ENCODE measurements around the gene TIMP4. TPM values are rescaled to one million over a fixed set of nuclear protein-coding genes. Genes with fewer than 3 reads are reported as not detected.

TIMP4 gene
- total and polyA plus RNA-seq, 7 donors = 3.5 to 25.0 (median 10.2) TPM

DNA sequence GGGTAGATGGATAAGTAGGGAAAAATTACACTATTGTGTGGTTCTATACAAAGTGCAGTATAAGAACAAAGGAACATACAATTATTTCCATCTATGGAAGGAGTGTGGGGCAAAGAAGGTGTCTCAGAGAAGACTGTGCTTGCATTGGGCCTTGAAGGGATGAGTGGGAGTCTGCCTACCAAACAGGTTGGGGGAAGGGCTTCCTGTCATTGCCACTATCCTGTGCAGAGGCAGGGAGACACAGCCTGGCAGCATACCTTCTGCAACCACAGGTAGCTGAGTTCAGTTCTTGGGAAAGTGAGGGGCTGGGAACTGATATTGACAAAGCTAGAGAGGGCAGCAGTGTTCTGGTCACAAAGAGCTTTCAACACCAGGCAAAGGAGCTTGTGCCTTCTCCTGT is 3.4 kb downstream of the TIMP4 start:
- Histone ChIP-seq H3K9me3 (no peaks in the 10 kb centered on the region), H3K27me3 (peaks cover 0 to 25% (median 4%) of the 10 kb centered on the region in 3 donors), H3K4me3 (no peak overlapping the region), H3K4me1 (peaks cover 0 to 14% (median 9%) of the 10 kb centered on the region in 4 donors), H3K27ac (no peak overlapping the region), H3K36me3 (no peaks in the 10 kb centered on the region)
- DNase-seq = no peak
- intact Hi-C loops (cut with DNase I) = no loop called here
- no peak for TF ChIP-seq CTCF (IDR thresholded peaks at IDR 0.05)
- no peak for TF ChIP-seq POLR2A (IDR thresholded peaks at IDR 0.05)
- TF ChIP-seq POLR2AphosphoS5 (IDR thresholded peaks at IDR 0.05) = no peak
- TF ChIP-seq EP300 (IDR thresholded peaks at IDR 0.05) = no peak

- H3K4me3 ChIP-seq = no peak overlapping the region
- intact Hi-C loops (cut with DNase I) = no loop called here
- peaks cover 0 to 10% (median 7%) of the 10 kb centered on the region in 4 donors for H3K4me1 ChIP-seq
- DNase-seq = no peak
- WGBS, 2 donors = 81 to 86% methylated on average over 1 of the region's 1 CpG
- no peaks in the 10 kb centered on the region for H3K9me3 ChIP-seq
- H3K27ac ChIP-seq = no peak overlapping the region
- TF ChIP-seq POLR2AphosphoS5 (IDR thresholded peaks at IDR 0.05) = no peak
- no peak for TF ChIP-seq CTCF (IDR thresholded peaks at IDR 0.05)
- TF ChIP-seq EP300 (IDR thresholded peaks at IDR 0.05) = no peak
- TF ChIP-seq POLR2A (IDR thresholded peaks at IDR 0.05) = no peak
- H3K27me3 ChIP-seq = peaks cover 0 to 22% (median 4%) of the 10 kb centered on the region in 3 donors
- no peaks in the 10 kb centered on the region for H3K36me3 ChIP-seq
These were observed 4.6 kb downstream of the TIMP4 start for GRCh38 chr3:12154151-12154550.

DNA sequence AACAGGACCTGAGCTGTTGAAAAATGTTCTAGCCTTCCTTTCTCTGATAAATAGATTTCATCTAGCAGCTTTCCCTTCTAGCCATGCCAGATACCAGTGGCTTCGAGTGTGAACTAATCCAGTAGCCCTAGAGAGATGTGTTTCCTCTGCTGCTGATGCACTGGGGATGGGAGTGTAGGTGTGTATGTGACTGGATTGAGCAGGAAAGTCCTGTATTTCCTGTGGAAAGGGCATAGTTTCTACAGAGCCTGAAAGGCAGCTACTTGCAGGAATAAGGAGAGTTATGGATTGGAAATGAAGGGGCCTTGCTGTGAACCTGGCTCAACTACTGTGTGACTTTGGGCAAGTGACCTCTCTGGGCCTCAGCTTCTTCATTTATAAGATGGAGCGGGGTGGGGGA is 8.6 kb downstream of the TIMP4 start:
- peaks cover 0 to 3% (median 1%) of the 10 kb centered on the region in 4 donors for H3K4me1 ChIP-seq
- H3K4me3 ChIP-seq = no peak overlapping the region
- H3K27me3 ChIP-seq = no peaks in the 10 kb centered on the region
- WGBS, 2 donors = 86 to 90% methylated on average over 2 of the region's 2 CpGs
- intact Hi-C loops (cut with DNase I) = no loop called here
- no peak overlapping the region for H3K27ac ChIP-seq
- DNase-seq = no peak
- H3K36me3 ChIP-seq = no peaks in the 10 kb centered on the region
- TF ChIP-seq EP300 (IDR thresholded peaks at IDR 0.05) = no peak
- TF ChIP-seq POLR2A (IDR thresholded peaks at IDR 0.05) = no peak
- H3K9me3 ChIP-seq = no peaks in the 10 kb centered on the region

DNA sequence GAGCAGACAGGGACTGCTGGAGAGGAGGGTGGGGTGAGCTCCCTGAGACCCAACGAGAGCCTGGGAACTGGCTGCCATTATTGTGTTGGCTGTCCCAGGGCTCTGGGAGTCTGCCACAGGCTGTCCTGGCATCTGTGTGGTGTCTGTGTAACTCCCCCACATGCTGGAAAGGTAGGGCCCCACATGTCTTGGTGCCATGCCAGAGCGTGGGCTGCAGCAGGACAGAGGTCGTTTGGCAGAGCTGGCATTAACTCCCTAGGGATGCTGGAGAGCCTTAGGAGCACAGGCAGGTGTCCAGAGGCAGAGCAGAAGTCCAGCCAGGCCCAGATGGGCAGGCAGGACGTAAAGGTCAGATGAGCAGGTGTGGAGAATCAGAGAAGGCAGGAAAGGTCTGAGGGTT is 9.7 kb downstream of the TIMP4 start:
- intact Hi-C loops (cut with DNase I) = no loop called here
- 26 to 67% methylated on average over 4 of the region's 4 CpGs for WGBS, 2 donors
- Histone ChIP-seq H3K36me3 (no peaks in the 10 kb centered on the region), H3K4me1 (peaks cover 0 to 11% (median 7%) of the 10 kb centered on the region in 4 donors), H3K9me3 (no peaks in the 10 kb centered on the region), H3K27ac (peak overlapping the region; percentile 17 to 53 (median 33)), H3K27me3 (no peaks in the 10 kb centered on the region), H3K4me3 (no peak overlapping the region)
- TF ChIP-seq CTCF (IDR thresholded peaks at IDR 0.05) (no peak), POLR2AphosphoS5 (IDR thresholded peaks at IDR 0.05) (no peak), EP300 (IDR thresholded peaks at IDR 0.05) (no peak), POLR2A (IDR thresholded peaks at IDR 0.05) (no peak)
- DNase-seq = no peak

- peak overlapping the region; percentile 17 to 58 (median 42) for H3K27ac ChIP-seq
- DNase-seq = peak; percentile 80
- TF ChIP-seq CTCF (IDR thresholded peaks at IDR 0.05) = no peak
- peak; percentile 26 to 61 (median 46) for TF ChIP-seq POLR2AphosphoS5 (IDR thresholded peaks at IDR 0.05)
- peak in 1 of 2 donors; percentile 15 for TF ChIP-seq POLR2A (IDR thresholded peaks at IDR 0.05)
- TF ChIP-seq EP300 (IDR thresholded peaks at IDR 0.05) = no peak
- H3K36me3 ChIP-seq = no peaks in the 10 kb centered on the region
- peaks cover 0 to 14% (median 9%) of the 10 kb centered on the region in 4 donors for H3K4me1 ChIP-seq
- intact Hi-C loops (cut with DNase I) = no loop called here
- no peak overlapping the region for H3K4me3 ChIP-seq
- H3K27me3 ChIP-seq = no peaks in the 10 kb centered on the region
- H3K9me3 ChIP-seq = no peaks in the 10 kb centered on the region
- 82 to 85% methylated on average over 4 of the region's 4 CpGs for WGBS, 2 donors
These were observed 10.3 kb downstream of the TIMP4 start for GRCh38 chr3:12148183-12148940.
